NCI-H82 treated with DMSO at 0.1 percent for 48 hours (cell line): ENCODE data around the gene IGHMBP2.
"Not testable (repeated sequence)": the region's sequence is repeated elsewhere in the genome, so short reads cannot be mapped to it uniquely, and the experiment has no call there.

ENCODE experiments used
- DNase-seq: peaks from one replicate; lab custom pipeline; 2025; ENCODE audit not compliant: unreplicated experiment; lab: John Stamatoyannopoulos, UW

Gene IGHMBP2

GRCh38 chr11:68903288-68904247 is at the start of gene IGHMBP2, which contains the start of gene MRPL21:
TSS of gene IGHMBP2 (plus strand) at chr11:68903891. CDS start at chr11:68903953, 62 bp downstream.
TSS of gene MRPL21 (minus strand) at chr11:68903832. CDS start at chr11:68903810, 22 bp downstream.
- peak; percentile 12 for DNase-seq

GRCh38 chr11:68854273-68854958 is 49.3 kb upstream of the IGHMBP2 start:
- no peak for DNase-seq

GRCh38 chr11:68855205-68855981 is 48.3 kb upstream of the IGHMBP2 start:
- DNase-seq = no peak

- DNase-seq = not testable (repeated sequence)
Observed at GRCh38 chr11:68856425-68857030, 47.2 kb upstream of the IGHMBP2 start.

- DNase-seq = no peak
Observed at GRCh38 chr11:68857037-68857586, 46.6 kb upstream of the IGHMBP2 start.

- no peak for DNase-seq
Observed at GRCh38 chr11:68859123-68859522, 44.6 kb upstream of the IGHMBP2 start.

GRCh38 chr11:68862421-68862820 is 41.3 kb upstream of the IGHMBP2 start:
- no peak for DNase-seq

- DNase-seq = no peak
Observed at GRCh38 chr11:68863553-68864265, 40.0 kb upstream of the IGHMBP2 start.

- DNase-seq = no peak
Observed at GRCh38 chr11:68865241-68865640, 38.5 kb upstream of the IGHMBP2 start.

- DNase-seq = no peak
Observed at GRCh38 chr11:68867066-68867465, 36.6 kb upstream of the IGHMBP2 start.

GRCh38 chr11:68868221-68868835 is 35.4 kb upstream of the IGHMBP2 start:
- no peak for DNase-seq

- no peak for DNase-seq
Observed at GRCh38 chr11:68870470-68870869, 33.2 kb upstream of the IGHMBP2 start.

GRCh38 chr11:68872216-68873003 is 31.3 kb upstream of the IGHMBP2 start:
- no peak for DNase-seq

- no peak for DNase-seq
Observed at GRCh38 chr11:68878022-68878421, 25.7 kb upstream of the IGHMBP2 start.

GRCh38 chr11:68880851-68881250 is 22.8 kb upstream of the IGHMBP2 start:
- no peak for DNase-seq

GRCh38 chr11:68881320-68881719 is 22.4 kb upstream of the IGHMBP2 start:
- no peak for DNase-seq

- DNase-seq = no peak
Observed at GRCh38 chr11:68882391-68882790, 21.3 kb upstream of the IGHMBP2 start.

- not testable (repeated sequence) for DNase-seq
Observed at GRCh38 chr11:68884827-68885226, 18.9 kb upstream of the IGHMBP2 start.
